HG03439 (cell line): Measurements from ENCODE around the gene TEKTIP1.
"Not testable (repeated sequence)": the region's sequence is repeated elsewhere in the genome, so short reads cannot be mapped to it uniquely, and the experiment has no call there.

ENCODE experiments used
- ATAC-seq: cut with Tn5 transposase; IDR thresholded peaks from one replicate; pipeline ENCODE4 v1.9.1; 2021; ENCODE audit warnings: mild to moderate bottlenecking, moderate library complexity; ENCODE audit not compliant: unreplicated experiment

Gene TEKTIP1

GRCh38 chr19:3507371-3508120, 31.4 kb upstream of the TEKTIP1 start:
- ATAC-seq: no peak

- not testable (repeated sequence) for ATAC-seq
These were observed 30.8 kb upstream of the TEKTIP1 start for GRCh38 chr19:3508121-3508661.

GRCh38 chr19:3508771-3509535, 30.0 kb upstream of the TEKTIP1 start:
- ATAC-seq: no peak

GRCh38 chr19:3509566-3509989, 29.4 kb upstream of the TEKTIP1 start:
- ATAC-seq: no peak

GRCh38 chr19:3510727-3511126, 28.2 kb upstream of the TEKTIP1 start:
- no peak for ATAC-seq

GRCh38 chr19:3511506-3512251, 27.3 kb upstream of the TEKTIP1 start:
- ATAC-seq: no peak

- no peak for ATAC-seq
These were observed 26.3 kb upstream of the TEKTIP1 start for GRCh38 chr19:3512562-3513228.

GRCh38 chr19:3513229-3514140, 25.5 kb upstream of the TEKTIP1 start:
- no peak for ATAC-seq

- no peak for ATAC-seq
These were observed 24.0 kb upstream of the TEKTIP1 start for GRCh38 chr19:3514930-3515329.

GRCh38 chr19:3515891-3516422, 23.0 kb upstream of the TEKTIP1 start:
- no peak for ATAC-seq

GRCh38 chr19:3516675-3517207, 22.2 kb upstream of the TEKTIP1 start:
- no peak for ATAC-seq

GRCh38 chr19:3517638-3518037, 21.3 kb upstream of the TEKTIP1 start:
- ATAC-seq: no peak

GRCh38 chr19:3518255-3518654, 20.7 kb upstream of the TEKTIP1 start:
- ATAC-seq: no peak

- no peak for ATAC-seq
These were observed 20.3 kb upstream of the TEKTIP1 start for GRCh38 chr19:3518659-3519058.

GRCh38 chr19:3519126-3519525, 19.8 kb upstream of the TEKTIP1 start:
- ATAC-seq: no peak

GRCh38 chr19:3520166-3521103, 18.5 kb upstream of the TEKTIP1 start:
- no peak for ATAC-seq

- ATAC-seq: no peak
These were observed 17.9 kb upstream of the TEKTIP1 start for GRCh38 chr19:3521104-3521445.
